ENCODE results near the gene GJB4. TPM values are rescaled to one million over a fixed set of nuclear protein-coding genes. Genes with fewer than 3 reads are reported as not detected.

The GJB4 gene
- total RNA-seq, 1 donor from 2014 or later: 1.3 TPM

DNA sequence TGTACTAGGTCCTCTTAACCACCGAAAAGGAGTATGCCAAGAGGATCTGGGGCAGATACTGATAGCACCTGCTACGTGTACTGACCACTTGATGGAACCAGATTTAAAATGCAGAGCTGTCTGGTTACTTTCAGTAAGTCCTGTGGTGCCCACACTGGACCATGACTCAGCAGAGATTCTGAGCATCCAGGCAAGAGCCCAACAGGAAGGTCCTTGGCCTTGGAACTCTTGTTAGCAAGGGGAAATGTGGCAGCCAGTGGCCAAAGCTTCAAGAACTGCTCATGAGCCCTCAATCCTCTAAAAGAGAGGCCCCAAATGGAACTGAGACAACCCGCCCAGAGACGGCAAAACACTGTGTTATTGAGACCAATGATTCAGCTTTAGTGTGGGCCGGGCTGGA is 8.9 kb upstream of the GJB4 start:
- DNase-seq (ENCODE audit: low read depth): no peak
- Histone ChIP-seq H3K4me3 (ENCODE audit: low read depth, low read length) (no peak overlapping the region), H3K27me3 (ENCODE audit: control insufficient read depth, insufficient read depth, low read length) (no peaks in the 10 kb centered on the region), H3K36me3 (ENCODE audit: control insufficient read depth, insufficient read depth, low read length) (no peaks in the 10 kb centered on the region)
- TF ChIP-seq, protein P1, sequence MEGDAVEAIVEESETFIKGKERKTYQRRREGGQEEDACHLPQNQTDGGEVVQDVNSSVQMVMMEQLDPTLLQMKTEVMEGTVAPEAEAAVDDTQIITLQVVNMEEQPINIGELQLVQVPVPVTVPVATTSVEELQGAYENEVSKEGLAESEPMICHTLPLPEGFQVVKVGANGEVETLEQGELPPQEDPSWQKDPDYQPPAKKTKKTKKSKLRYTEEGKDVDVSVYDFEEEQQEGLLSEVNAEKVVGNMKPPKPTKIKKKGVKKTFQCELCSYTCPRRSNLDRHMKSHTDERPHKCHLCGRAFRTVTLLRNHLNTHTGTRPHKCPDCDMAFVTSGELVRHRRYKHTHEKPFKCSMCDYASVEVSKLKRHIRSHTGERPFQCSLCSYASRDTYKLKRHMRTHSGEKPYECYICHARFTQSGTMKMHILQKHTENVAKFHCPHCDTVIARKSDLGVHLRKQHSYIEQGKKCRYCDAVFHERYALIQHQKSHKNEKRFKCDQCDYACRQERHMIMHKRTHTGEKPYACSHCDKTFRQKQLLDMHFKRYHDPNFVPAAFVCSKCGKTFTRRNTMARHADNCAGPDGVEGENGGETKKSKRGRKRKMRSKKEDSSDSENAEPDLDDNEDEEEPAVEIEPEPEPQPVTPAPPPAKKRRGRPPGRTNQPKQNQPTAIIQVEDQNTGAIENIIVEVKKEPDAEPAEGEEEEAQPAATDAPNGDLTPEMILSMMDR (IDR thresholded peaks at IDR 0.05; ENCODE audit: insufficient read depth, low read length, poor library complexity, severe bottlenecking): no peak

DNA sequence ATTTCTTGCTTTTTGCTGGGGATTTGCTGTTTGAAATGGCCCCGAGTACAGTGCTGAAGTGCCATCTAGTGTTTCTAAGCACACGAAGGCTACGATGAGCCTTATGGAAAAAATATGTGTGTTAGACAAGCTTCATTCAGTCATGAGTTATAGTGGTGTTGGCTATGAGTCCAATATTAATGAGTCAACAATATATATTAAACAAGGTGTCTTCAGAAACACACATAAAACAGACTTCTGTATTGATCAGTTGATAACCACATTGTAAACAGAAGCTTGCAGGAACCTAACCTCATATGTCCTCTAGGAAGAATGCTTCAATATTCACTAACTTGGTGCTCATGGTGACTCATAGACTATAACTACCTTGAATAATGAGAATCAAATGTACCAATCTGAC is 6.4 kb upstream of the GJB4 start:
- Histone ChIP-seq H3K4me3 (ENCODE audit: low read depth, low read length) (no peak overlapping the region), H3K36me3 (ENCODE audit: control insufficient read depth, insufficient read depth, low read length) (no peaks in the 10 kb centered on the region), H3K27me3 (ENCODE audit: control insufficient read depth, insufficient read depth, low read length) (no peaks in the 10 kb centered on the region)
- TF ChIP-seq, protein P1 (IDR thresholded peaks at IDR 0.05; ENCODE audit: insufficient read depth, low read length, poor library complexity, severe bottlenecking): no peak
- no peak for DNase-seq (ENCODE audit: low read depth)

DNA sequence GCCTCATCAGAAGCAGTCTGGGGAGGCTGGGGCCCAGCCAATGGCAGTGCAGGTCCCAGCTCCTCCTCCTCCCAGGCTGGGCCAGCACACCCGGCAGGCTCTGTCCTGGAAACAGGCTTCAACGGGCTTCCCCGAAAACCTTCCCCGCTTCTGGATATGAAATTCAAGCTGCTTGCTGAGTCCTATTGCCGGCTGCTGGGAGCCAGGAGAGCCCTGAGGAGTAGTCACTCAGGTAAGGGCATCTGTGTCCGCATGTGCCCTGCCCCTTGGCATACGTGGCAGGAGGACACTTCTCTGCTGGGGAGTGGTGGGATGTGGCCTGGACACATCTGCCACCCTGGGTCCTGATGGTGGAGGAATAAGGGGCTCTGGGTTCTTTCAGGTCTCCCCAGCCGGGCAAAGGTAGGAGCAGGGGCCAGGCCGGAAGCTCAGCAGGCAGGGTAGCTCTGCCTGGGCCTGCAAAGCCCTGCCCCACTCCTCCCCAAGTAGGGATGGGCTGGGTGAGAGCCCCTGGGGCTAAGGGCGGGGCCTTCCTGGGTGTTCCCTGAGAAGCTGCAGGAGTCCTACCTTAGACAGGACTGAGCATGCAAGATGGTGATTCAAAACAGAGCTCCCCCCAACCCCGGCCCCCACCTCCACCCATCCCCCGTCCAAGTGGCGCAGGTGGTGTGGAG is 4.4 kb upstream of the GJB4 start, which contains the start of gene GJB5:
GJB5 (plus strand) TSS at position 84 of the 674 bp plus-strand sequence. CDS start 2,284 bp downstream, outside the sequence.
- H3K36me3 ChIP-seq (ENCODE audit: control insufficient read depth, insufficient read depth, low read length): no peaks in the 10 kb centered on the region
- H3K27me3 ChIP-seq (ENCODE audit: control insufficient read depth, insufficient read depth, low read length): no peaks in the 10 kb centered on the region
- no peak for DNase-seq (ENCODE audit: low read depth)
- TF ChIP-seq, protein P1 (IDR thresholded peaks at IDR 0.05; ENCODE audit: insufficient read depth, low read length, poor library complexity, severe bottlenecking): no peak
- no peak within 1 kb of the TSS for H3K4me3 ChIP-seq (ENCODE audit: low read depth, low read length)

DNA sequence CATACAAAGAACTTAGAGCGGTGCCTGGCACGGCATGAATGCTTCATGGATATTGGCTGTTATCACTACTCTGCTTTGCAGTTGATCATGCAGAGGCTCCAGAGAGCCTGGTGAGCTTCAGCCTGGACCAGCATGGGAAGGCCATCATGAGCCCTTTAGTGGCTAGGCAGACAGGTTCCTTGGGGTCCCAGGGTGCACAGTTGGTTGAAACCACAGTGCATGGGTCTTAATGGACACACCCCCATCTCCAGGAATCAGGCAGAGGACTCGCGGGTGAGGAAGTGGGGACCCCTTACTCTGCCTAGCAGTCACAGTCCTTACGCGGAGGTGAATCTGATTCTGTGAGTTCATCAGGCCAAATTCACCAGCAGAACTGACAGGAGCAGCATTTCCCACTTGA is 3.6 kb upstream of the GJB4 start:
- H3K4me3 ChIP-seq (ENCODE audit: low read depth, low read length): no peak overlapping the region
- TF ChIP-seq, protein P1 (IDR thresholded peaks at IDR 0.05; ENCODE audit: insufficient read depth, low read length, poor library complexity, severe bottlenecking): no peak
- no peak for DNase-seq (ENCODE audit: low read depth)
- no peaks in the 10 kb centered on the region for H3K27me3 ChIP-seq (ENCODE audit: control insufficient read depth, insufficient read depth, low read length)
- H3K36me3 ChIP-seq (ENCODE audit: control insufficient read depth, insufficient read depth, low read length): no peaks in the 10 kb centered on the region

DNA sequence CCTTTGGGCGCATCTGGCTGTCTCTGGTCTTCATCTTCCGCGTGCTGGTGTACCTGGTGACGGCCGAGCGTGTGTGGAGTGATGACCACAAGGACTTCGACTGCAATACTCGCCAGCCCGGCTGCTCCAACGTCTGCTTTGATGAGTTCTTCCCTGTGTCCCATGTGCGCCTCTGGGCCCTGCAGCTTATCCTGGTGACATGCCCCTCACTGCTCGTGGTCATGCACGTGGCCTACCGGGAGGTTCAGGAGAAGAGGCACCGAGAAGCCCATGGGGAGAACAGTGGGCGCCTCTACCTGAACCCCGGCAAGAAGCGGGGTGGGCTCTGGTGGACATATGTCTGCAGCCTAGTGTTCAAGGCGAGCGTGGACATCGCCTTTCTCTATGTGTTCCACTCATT is 2.2 kb upstream of the GJB4 start:
- no peaks in the 10 kb centered on the region for H3K27me3 ChIP-seq (ENCODE audit: control insufficient read depth, insufficient read depth, low read length)
- TF ChIP-seq, protein P1 (IDR thresholded peaks at IDR 0.05; ENCODE audit: insufficient read depth, low read length, poor library complexity, severe bottlenecking): no peak
- DNase-seq (ENCODE audit: low read depth): no peak

DNA sequence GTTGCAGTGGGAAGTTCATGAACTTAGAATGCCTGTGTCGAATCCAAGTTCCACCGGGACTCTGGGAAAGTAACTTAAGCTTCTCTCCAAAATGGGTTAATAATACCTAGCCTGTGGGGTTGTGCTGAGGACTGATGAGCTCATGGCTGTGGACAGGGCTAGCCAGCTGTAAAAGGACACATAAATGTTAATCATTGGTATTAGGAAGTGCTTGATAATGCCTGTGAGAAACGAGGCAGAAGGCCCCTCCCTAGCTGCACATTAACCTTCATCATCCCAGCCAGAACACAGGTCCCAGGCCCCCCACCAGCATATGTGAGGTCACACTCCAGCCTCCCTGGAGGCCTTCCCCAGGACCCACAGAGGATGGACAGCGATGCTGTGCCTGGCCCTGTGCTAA is 789 bp upstream of the GJB4 start:
- DNase-seq (ENCODE audit: low read depth): peak; percentile 73
- Histone ChIP-seq H3K27me3 (ENCODE audit: control insufficient read depth, insufficient read depth, low read length) (no peaks in the 10 kb centered on the region), H3K36me3 (ENCODE audit: control insufficient read depth, insufficient read depth, low read length) (no peaks in the 10 kb centered on the region), H3K4me3 (ENCODE audit: low read depth, low read length) (no peak overlapping the region)
- TF ChIP-seq, protein P1 (IDR thresholded peaks at IDR 0.05; ENCODE audit: insufficient read depth, low read length, poor library complexity, severe bottlenecking): no peak

More for the DNA sequence above, 2.2 kb upstream of the GJB4 start:
- H3K4me3 ChIP-seq (ENCODE audit: low read depth, low read length): no peak overlapping the region
- no peaks in the 10 kb centered on the region for H3K36me3 ChIP-seq (ENCODE audit: control insufficient read depth, insufficient read depth, low read length)

Measured in kidney epithelial cell (primary cell).